GM06990 (cell line): ENCODE results near the gene MLF1.

Source experiments
- DNase-seq: peaks from one replicate; pipeline ENCODE4 v3.0.0-alpha.2; 2011; ENCODE audit not compliant: insufficient read length; ENCODE audit errors: extremely low read depth
- H3K27me3 ChIP-seq: replicated peaks from 2 replicates; pipeline ENCODE4 v1.6.0; 2011; ENCODE audit warnings: low read length; ENCODE audit not compliant: control insufficient read depth, insufficient read depth
- H3K36me3 ChIP-seq: 2 replicates; pipeline ENCODE4 v1.5.1; 2011; ENCODE audit warnings: low read length; ENCODE audit not compliant: control insufficient read depth, insufficient read depth
- H3K4me3 ChIP-seq: replicated peaks from 2 replicates; pipeline ENCODE4 v1.5.1; 2011; ENCODE audit warnings: low read depth, mild to moderate bottlenecking, control low read depth, low read length
- TF ChIP-seq, protein P1 (sequence below): IDR thresholded peaks from 2 replicates; pipeline ENCODE4 v1.5.1; 2011; ENCODE audit warnings: low read length, control low read depth, mild to moderate bottlenecking, inconsistent platforms; ENCODE audit not compliant: insufficient read depth, poor library complexity, severe bottlenecking

The MLF1 gene

GRCh38 chr3:158600787-158601186, 29.8 kb downstream of the MLF1 start:
- Histone ChIP-seq H3K36me3 (no peaks in the 10 kb centered on the region), H3K27me3 (no peaks in the 10 kb centered on the region), H3K4me3 (no peak overlapping the region)
- TF ChIP-seq, protein P1, sequence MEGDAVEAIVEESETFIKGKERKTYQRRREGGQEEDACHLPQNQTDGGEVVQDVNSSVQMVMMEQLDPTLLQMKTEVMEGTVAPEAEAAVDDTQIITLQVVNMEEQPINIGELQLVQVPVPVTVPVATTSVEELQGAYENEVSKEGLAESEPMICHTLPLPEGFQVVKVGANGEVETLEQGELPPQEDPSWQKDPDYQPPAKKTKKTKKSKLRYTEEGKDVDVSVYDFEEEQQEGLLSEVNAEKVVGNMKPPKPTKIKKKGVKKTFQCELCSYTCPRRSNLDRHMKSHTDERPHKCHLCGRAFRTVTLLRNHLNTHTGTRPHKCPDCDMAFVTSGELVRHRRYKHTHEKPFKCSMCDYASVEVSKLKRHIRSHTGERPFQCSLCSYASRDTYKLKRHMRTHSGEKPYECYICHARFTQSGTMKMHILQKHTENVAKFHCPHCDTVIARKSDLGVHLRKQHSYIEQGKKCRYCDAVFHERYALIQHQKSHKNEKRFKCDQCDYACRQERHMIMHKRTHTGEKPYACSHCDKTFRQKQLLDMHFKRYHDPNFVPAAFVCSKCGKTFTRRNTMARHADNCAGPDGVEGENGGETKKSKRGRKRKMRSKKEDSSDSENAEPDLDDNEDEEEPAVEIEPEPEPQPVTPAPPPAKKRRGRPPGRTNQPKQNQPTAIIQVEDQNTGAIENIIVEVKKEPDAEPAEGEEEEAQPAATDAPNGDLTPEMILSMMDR = no peak
- no peak for DNase-seq

DNA sequence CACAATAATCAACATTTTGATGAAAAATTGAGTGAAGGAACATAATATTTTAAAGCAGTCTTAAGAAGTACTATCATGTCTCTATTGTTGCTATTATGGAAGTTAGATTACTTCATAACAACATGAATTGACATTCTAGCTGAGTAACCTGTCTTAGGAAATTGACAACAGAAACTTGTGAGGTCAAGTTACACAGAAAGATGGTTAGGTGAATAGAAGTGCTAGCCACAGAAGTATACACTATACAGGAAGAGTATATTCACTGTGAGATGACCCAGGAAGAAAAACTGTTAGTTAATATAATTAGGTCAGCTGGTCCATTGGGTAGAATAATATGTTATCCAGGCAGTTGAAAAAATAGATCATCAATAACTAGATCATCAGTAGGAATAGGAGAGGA, 31.2 kb downstream of the MLF1 start:
- TF ChIP-seq, protein P1 = no peak
- DNase-seq = no peak
- H3K27me3 ChIP-seq = no peaks in the 10 kb centered on the region
- H3K36me3 ChIP-seq = no peaks in the 10 kb centered on the region
- no peak overlapping the region for H3K4me3 ChIP-seq

DNA sequence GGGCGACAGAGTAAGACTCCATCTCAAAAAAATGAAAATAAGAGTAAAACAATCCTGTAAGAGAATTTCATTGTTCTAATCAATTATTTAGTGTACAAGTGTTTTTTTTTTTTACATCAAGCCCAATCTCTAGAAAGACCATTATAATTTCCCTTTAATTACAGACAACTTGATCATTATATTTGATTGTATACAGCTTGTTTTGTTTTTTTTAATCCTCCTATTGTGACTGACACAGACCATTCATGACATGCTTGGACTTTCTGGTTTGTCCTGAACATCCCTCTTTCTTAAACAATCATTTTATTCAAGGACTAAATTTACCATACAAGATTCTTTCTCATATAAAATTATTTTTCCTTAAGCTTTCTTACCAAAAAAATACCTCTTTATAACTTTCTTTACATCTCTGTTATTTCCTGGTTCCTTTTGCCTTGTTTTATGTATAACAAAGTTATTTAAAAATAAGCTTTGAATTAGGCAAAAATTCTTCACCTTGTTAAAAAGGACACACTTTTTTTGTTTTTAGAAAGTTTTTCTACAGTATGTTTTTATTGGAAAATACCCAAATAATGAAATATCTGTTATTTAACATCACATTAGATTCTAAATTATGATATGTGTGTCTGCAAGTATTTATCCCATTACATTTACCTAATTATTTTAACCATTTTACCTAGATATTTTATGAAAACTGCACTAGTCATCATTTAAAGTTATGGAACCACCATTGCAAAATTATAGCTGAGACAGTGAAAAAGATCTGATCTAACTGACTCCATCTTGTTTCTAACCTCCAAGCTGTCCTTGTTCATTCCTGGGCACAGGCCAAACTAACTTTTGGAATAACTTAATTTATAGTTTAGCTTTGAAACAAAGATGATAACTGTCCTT, 47.2 kb downstream of the MLF1 start:
- Histone ChIP-seq H3K27me3 (no peaks in the 10 kb centered on the region), H3K36me3 (no peaks in the 10 kb centered on the region), H3K4me3 (no peak overlapping the region)
- no peak for DNase-seq
- TF ChIP-seq, protein P1 = no peak

- no peak for DNase-seq
- no peaks in the 10 kb centered on the region for H3K36me3 ChIP-seq
- H3K27me3 ChIP-seq = no peaks in the 10 kb centered on the region; the same call in 1 of the 2 replicates
- TF ChIP-seq, protein P1 = no peak
- H3K4me3 ChIP-seq = no peak overlapping the region
These were observed 54.9 kb downstream of the MLF1 start for GRCh38 chr3:158625881-158626280.

GRCh38 chr3:158631981-158632380, 61.0 kb downstream of the MLF1 start:
- no peaks in the 10 kb centered on the region for H3K36me3 ChIP-seq
- no peaks in the 10 kb centered on the region for H3K27me3 ChIP-seq
- no peak for DNase-seq
- no peak overlapping the region for H3K4me3 ChIP-seq
- TF ChIP-seq, protein P1 = no peak
